HepG2 (cell line): Measurements from ENCODE around the gene YWHAH.

Source experiments
- CREB1 ChIP-seq, 2 experiments: fragments of 450-650 bp in 1 of 2; IDR thresholded peaks; 2 replicates each; pipeline ENCODE4 v1.6.1; 2016 to 2017; ENCODE audit warnings: control low read depth in 1 of 2, mild to moderate bottlenecking in 1 of 2, missing compliant biosample characterization in 1 of 2, missing genetic modification characterization in 1 of 2
- GABPA ChIP-seq, 2 experiments: IDR thresholded peaks; 2 replicates each; pipeline ENCODE4 v1.6.1; 2011 to 2016; ENCODE audit warnings: low read depth in 2 of 2, low read length in 1 of 2, missing biosample characterization in 1 of 2, missing genetic modification characterization in 1 of 2
- HNF4G ChIP-seq, 2 experiments: sonication (generic) in 1 of 2; formaldehyde crosslinking in 1 of 2; IDR thresholded peaks; 2 replicates each; pipeline versions ENCODE4 v1.4.0 to v1.6.1; 2011 to 2020; ENCODE audit warnings: borderline replicate concordance in 2 of 2, low read depth in 2 of 2, mild to moderate bottlenecking in 2 of 2, low read length in 1 of 2, missing genetic modification reagents in 1 of 2, moderate library complexity in 1 of 2
- MAFF ChIP-seq: IDR thresholded peaks from 2 replicates; pipeline ENCODE4 v1.6.1; 2011; ENCODE audit warnings: low read depth, low read length, improper control_type of control experiment
- NFIC ChIP-seq: IDR thresholded peaks from 2 replicates; pipeline ENCODE4 v1.6.1; 2012; ENCODE audit warnings: mild to moderate bottlenecking, low read length, inconsistent platforms
- PHB2 ChIP-seq: fragments of 450-650 bp; IDR thresholded peaks from 2 replicates; pipeline ENCODE4 v1.6.1; 2018; ENCODE audit not compliant: partially characterized antibody
- RBFOX2 ChIP-seq: fragments of 200-400 bp; formaldehyde crosslinking; IDR thresholded peaks from 2 replicates; pipeline ENCODE4 v1.6.1; 2017; ENCODE audit warnings: low read depth, mild to moderate bottlenecking, low read length
- REL ChIP-seq: sonication (generic); formaldehyde crosslinking; conservative IDR thresholded peaks from 2 replicates; pipeline ENCODE4 v1.8.0; 2022; ENCODE audit warnings: mild to moderate bottlenecking, missing genetic modification reagents, moderate library complexity
- RNF2 ChIP-seq: fragments of 450-650 bp; conservative IDR thresholded peaks from 2 replicates; pipeline ENCODE4 v1.6.1; 2016; ENCODE audit warnings: low read depth
- YY1 ChIP-seq: IDR thresholded peaks from 2 replicates; pipeline ENCODE4 v1.6.1; 2011; ENCODE audit warnings: low read length, low read depth, moderate library complexity, mild to moderate bottlenecking; ENCODE audit not compliant: insufficient read depth, insufficient replicate concordance
- ZNF329 ChIP-seq: sonication (generic); formaldehyde crosslinking; IDR thresholded peaks from 2 replicates; pipeline ENCODE4 v1.9.0; 2021; ENCODE audit warnings: low read depth, mild to moderate bottlenecking, missing genetic modification reagents
- ZNF484 ChIP-seq: sonication (generic); formaldehyde crosslinking; IDR thresholded peaks from 2 replicates; pipeline ENCODE4 v1.5.1; 2020; ENCODE audit warnings: mild to moderate bottlenecking, low read depth, missing genetic modification reagents, borderline replicate concordance
- ZNF713 ChIP-seq: sonication (generic); formaldehyde crosslinking; IDR thresholded peaks from 2 replicates; pipeline ENCODE4 v1.4.0; 2020; ENCODE audit warnings: mild to moderate bottlenecking, missing genetic modification reagents
- TF ChIP-seq, protein P1 (sequence below): sonication (generic); formaldehyde crosslinking; IDR thresholded peaks from 2 replicates; pipeline ENCODE4 v1.5.0; 2020; ENCODE audit warnings: mild to moderate bottlenecking, missing genetic modification reagents, borderline replicate concordance

DNA sequence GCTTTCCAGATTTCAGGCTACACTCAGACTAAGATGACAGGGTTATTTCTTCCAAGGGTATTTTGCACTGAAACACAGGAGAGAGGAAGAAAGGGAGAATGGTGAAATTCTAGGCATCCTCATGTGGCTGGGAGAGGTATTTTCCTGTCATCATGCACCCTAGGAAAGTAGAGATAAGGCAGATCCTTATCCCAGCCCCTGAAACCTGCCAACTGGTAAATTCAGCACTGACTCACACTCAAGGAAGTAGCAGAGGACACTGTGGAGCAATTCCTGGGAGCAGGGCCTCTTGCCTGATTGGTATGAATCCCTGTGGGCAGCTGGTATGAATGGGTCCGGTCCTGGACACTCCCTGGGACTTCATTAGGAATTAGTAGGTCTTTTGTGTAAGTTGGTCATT is 61.1 kb downstream of the YWHAH start:
- no peak for TF ChIP-seq ZNF713 (CRISPR knock-in tag)
- TF ChIP-seq NFIC, result no peak
- TF ChIP-seq RBFOX2, result no peak
- TF ChIP-seq REL (CRISPR knock-in tag), result no peak
- TF ChIP-seq CREB1 (IDR thresholded peaks at IDR 0.05), result no peak
- no peak for TF ChIP-seq CREB1 (CRISPR knock-in tag; IDR thresholded peaks at IDR 0.05)
- no peak for TF ChIP-seq ZNF484 (CRISPR knock-in tag)
- TF ChIP-seq GABPA (IDR thresholded peaks at IDR 0.05; ENCODE audit: low read depth, low read length), result no peak
- no peak for TF ChIP-seq GABPA (CRISPR knock-in tag; IDR thresholded peaks at IDR 0.05; ENCODE audit: low read depth)
- TF ChIP-seq PHB2, result no peak
- TF ChIP-seq, protein P1, sequence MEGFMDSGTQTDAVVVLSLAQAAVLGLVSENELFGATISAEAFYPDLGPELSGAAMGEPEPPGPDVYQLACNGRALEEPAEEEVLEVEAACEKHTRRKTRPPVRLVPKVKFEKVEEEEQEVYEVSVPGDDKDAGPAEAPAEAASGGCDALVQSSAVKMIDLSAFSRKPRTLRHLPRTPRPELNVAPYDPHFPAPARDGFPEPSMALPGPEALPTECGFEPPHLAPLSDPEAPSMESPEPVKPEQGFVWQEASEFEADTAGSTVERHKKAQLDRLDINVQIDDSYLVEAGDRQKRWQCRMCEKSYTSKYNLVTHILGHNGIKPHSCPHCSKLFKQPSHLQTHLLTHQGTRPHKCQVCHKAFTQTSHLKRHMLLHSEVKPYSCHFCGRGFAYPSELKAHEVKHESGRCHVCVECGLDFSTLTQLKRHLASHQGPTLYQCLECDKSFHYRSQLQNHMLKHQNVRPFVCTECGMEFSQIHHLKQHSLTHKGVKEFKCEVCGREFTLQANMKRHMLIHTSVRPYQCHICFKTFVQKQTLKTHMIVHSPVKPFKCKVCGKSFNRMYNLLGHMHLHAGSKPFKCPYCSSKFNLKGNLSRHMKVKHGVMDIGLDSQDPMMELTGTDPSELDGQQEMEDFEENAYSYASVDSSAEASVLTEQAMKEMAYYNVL (CRISPR knock-in tag), result no peak
- TF ChIP-seq HNF4G (IDR thresholded peaks at IDR 0.05; ENCODE audit: borderline replicate concordance, low read depth, low read length), result no peak
- no peak for TF ChIP-seq HNF4G (CRISPR knock-in tag; IDR thresholded peaks at IDR 0.05; ENCODE audit: borderline replicate concordance, low read depth)
- TF ChIP-seq MAFF, result no peak
- no peak for TF ChIP-seq RNF2
- TF ChIP-seq ZNF329 (CRISPR knock-in tag), result no peak
- TF ChIP-seq YY1, result no peak
